DND-41 (cell line): ENCODE measurements around the gene XYLT1.

ENCODE experiments used
- CTCF ChIP-seq: IDR thresholded peaks from 2 replicates; pipeline ENCODE4 v1.5.1; 2012; ENCODE audit warnings: borderline replicate concordance, low read length, moderate library complexity, mild to moderate bottlenecking; ENCODE audit not compliant: poor library complexity, severe bottlenecking; ENCODE audit errors: extremely low read depth
- EZH2 ChIP-seq: IDR thresholded peaks from 3 replicates; pipeline ENCODE4 v1.6.1; 2012; ENCODE audit warnings: borderline replicate concordance, low read depth, mild to moderate bottlenecking, moderate library complexity, low read length, inconsistent platforms; ENCODE audit not compliant: severe bottlenecking

GRCh38 chr16:17470182-17470907, 415 bp downstream of the XYLT1 start:
- TF ChIP-seq CTCF (no peak), EZH2 (peak; percentile 80)
